22Rv1 (cell line): Measurements from ENCODE around the gene SCNN1A.

Experiments used
- CTCF ChIP-seq: fragments of 450-650 bp; IDR thresholded peaks from 2 replicates; pipeline ENCODE4 v1.5.1; 2017; ENCODE audit warnings: mild to moderate bottlenecking
- ZFX ChIP-seq: fragments of 450-650 bp; IDR thresholded peaks from 2 replicates; pipeline ENCODE4 v1.6.1; 2017; ENCODE audit warnings: antibody characterized with exemption, borderline replicate concordance

GRCh38 chr12:6326316-6327228 is 48.8 kb downstream of the SCNN1A start:
- peak; percentile 42 for TF ChIP-seq CTCF
- TF ChIP-seq ZFX: no peak
